GM18526 (cell line): ENCODE measurements around the gene PRDM16.

Experiments used
- POLR2A ChIP-seq: IDR thresholded peaks from 3 replicates; pipeline ENCODE4 v1.6.1; 2011; ENCODE audit not compliant: insufficient read length; ENCODE audit errors: extremely low read depth

The PRDM16 gene

GRCh38 chr1:3261007-3261968, 192.3 kb downstream of the PRDM16 start:
- no peak for TF ChIP-seq POLR2A

- TF ChIP-seq POLR2A, result no peak
Measured at GRCh38 chr1:3261969-3262579, 193.1 kb downstream of the PRDM16 start.

- no peak for TF ChIP-seq POLR2A
Measured at GRCh38 chr1:3262681-3263286, 193.8 kb downstream of the PRDM16 start.

- no peak for TF ChIP-seq POLR2A
Measured at GRCh38 chr1:3263790-3264189, 194.8 kb downstream of the PRDM16 start.

- TF ChIP-seq POLR2A, result no peak
Measured at GRCh38 chr1:3264456-3264855, 195.5 kb downstream of the PRDM16 start.

- TF ChIP-seq POLR2A, result no peak
Measured at GRCh38 chr1:3265835-3266805, 197.1 kb downstream of the PRDM16 start.

GRCh38 chr1:3266870-3267549, 198.0 kb downstream of the PRDM16 start:
- TF ChIP-seq POLR2A, result no peak

GRCh38 chr1:3267550-3268270, 198.7 kb downstream of the PRDM16 start:
- no peak for TF ChIP-seq POLR2A

GRCh38 chr1:3268281-3268680, 199.3 kb downstream of the PRDM16 start:
- no peak for TF ChIP-seq POLR2A

- TF ChIP-seq POLR2A, result no peak
Measured at GRCh38 chr1:3270403-3271245, 201.6 kb downstream of the PRDM16 start.

GRCh38 chr1:3271866-3272265, 202.9 kb downstream of the PRDM16 start:
- TF ChIP-seq POLR2A, result no peak

GRCh38 chr1:3272321-3273045, 203.5 kb downstream of the PRDM16 start:
- no peak for TF ChIP-seq POLR2A
